GM19452 (cell line): ENCODE results near the gene SLC17A9.

Experiments
- ATAC-seq: cut with Tn5 transposase; IDR thresholded peaks from one replicate; pipeline ENCODE4 v1.9.1; 2021; ENCODE audit not compliant: unreplicated experiment

Gene SLC17A9

GRCh38 chr20:62967149-62967501 is 14.6 kb downstream of the SLC17A9 start:
- ATAC-seq, result no peak

GRCh38 chr20:62967628-62968351 is 15.3 kb downstream of the SLC17A9 start:
- ATAC-seq, result no peak

- ATAC-seq, result no peak
These were observed 16.1 kb downstream of the SLC17A9 start for GRCh38 chr20:62968378-62969178.

GRCh38 chr20:62969179-62969760 is 16.8 kb downstream of the SLC17A9 start:
- ATAC-seq, result no peak

- no peak for ATAC-seq
These were observed 17.4 kb downstream of the SLC17A9 start for GRCh38 chr20:62969939-62970306.

GRCh38 chr20:62970307-62971210 is 18.1 kb downstream of the SLC17A9 start:
- ATAC-seq, result no peak

GRCh38 chr20:62971211-62971949 is 18.9 kb downstream of the SLC17A9 start:
- no peak for ATAC-seq

- no peak for ATAC-seq
These were observed 19.7 kb downstream of the SLC17A9 start for GRCh38 chr20:62971950-62972844.

- ATAC-seq, result no peak
These were observed 20.6 kb downstream of the SLC17A9 start for GRCh38 chr20:62972845-62973745.

GRCh38 chr20:62975251-62975760 is 22.8 kb downstream of the SLC17A9 start:
- no peak for ATAC-seq

GRCh38 chr20:62975812-62976508 is 23.5 kb downstream of the SLC17A9 start:
- ATAC-seq, result no peak

GRCh38 chr20:62976886-62977285 is 24.4 kb downstream of the SLC17A9 start:
- ATAC-seq, result no peak

GRCh38 chr20:62977613-62978560 is 25.4 kb downstream of the SLC17A9 start:
- ATAC-seq, result peak; percentile 67

GRCh38 chr20:62978561-62978943 is 26.0 kb downstream of the SLC17A9 start:
- ATAC-seq, result no peak

GRCh38 chr20:62979310-62979709 is 26.8 kb downstream of the SLC17A9 start:
- no peak for ATAC-seq

GRCh38 chr20:62979876-62980373 is 27.4 kb downstream of the SLC17A9 start:
- ATAC-seq, result no peak
